NCI-H69 (cell line): ENCODE measurements around the gene RAPGEF3.

Experiments used
- DNase-seq: peaks from one replicate; lab custom pipeline; 2025; lab: John Stamatoyannopoulos, UW

RAPGEF3 gene

DNA sequence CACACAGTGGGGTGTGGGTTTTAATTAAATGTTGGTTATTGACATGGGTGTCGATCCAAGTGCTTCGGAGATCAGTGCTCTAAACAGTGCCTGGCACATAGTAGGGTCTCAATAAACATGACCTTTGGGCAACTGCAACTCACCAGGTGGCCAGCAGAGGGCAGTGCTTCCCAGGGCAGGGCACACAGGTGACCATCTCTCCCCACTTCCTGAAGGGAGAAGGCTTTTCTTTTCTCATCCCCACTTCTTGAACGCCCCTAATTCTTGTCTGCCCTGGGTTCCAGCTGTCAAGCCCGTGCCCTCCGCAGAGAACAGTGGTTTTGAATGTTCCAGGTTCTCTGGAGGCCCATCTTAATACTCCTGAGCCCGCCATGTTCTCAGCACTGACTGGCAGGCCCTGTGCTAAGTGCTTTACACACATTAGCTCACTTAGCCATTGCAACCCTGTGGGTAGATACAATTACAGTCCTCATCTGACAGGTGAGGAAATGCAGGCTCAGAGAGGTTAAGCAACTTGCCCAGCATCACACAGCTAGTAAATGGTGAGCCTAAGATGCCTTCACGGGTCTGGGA lies 16.3 kb downstream of the RAPGEF3 start:
- peak; percentile 65 for DNase-seq

DNA sequence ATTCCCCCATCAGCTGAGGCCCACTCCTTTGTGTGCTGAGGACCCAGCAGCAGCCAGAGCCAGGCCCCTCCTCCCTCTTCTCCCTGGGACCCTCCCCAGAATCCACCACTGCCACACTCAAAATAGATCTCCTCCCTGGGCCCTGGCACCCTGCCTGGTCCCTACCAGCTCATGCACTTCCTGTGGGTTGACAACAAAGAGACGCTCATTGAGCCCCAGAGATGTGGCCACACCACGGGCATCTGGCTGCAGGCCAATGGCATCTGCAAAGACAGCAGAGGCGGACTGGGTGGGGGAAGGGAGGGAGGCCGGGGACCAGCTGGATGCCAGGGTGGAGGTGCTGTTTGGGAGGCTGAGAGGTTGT lies 17.4 kb downstream of the RAPGEF3 start:
- DNase-seq = peak; percentile 99

DNA sequence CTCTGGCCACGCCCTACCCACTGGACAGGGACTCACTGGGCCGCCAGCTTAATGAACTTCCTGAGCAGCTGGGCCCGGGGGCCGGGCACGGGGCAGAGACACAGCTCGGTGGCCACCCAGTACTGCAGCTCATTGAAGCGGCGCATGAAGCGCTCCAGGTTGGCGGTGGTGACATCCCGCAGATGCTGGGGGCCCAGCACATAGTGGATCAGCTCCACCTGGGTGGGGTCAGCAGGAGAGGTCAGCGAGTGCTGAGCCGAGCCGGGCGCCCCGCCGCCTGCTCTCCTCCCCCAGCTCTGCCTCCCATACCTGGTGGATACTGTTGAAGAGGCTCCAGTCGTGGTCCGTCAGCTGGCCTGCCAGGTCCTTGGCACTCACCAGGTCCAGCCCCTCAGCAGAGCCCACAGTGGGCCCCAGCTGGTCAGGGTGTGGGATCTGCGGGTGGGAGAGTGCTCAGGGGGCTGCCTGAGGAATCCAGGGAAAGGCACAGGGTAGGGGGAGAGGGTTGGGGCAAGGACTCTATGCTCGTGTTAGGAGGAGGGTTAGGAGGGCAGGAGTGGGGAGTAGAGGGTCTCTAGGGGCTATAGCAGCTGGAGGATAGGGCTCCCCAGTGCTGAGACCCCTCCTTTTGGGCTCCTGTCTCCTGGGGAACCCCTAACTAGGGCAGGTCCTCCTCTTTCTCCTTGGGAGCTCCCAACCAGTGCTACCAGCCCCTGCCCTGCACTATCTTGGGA lies 17.9 kb downstream of the RAPGEF3 start:
- DNase-seq = peak; percentile 66

DNA sequence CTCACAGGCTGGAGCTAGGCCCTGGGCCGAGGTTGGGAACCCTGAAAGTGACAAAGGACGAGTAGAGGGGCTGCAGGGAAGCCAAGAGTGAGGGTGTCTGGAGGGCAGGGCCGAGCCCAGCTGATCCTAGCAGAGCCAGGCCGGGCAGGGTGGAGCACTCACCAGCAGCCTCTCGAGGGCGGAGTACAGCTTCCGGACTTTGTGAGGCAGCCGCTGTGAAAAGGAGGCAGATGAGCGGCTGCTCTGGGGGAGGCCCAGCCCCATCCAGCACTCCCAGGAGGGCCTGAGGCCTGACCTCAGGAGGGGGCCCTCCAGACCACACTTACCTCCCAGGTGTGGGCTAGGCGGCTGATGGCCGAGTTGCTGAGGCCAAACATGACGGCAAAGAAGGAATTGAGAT lies 18.7 kb downstream of the RAPGEF3 start:
- peak; percentile 19 for DNase-seq

GRCh38 chr12:47739297-47739696 lies 19.4 kb downstream of the RAPGEF3 start:
- no peak for DNase-seq

GRCh38 chr12:47737936-47738594 lies 20.6 kb downstream of the RAPGEF3 start:
- no peak for DNase-seq

DNA sequence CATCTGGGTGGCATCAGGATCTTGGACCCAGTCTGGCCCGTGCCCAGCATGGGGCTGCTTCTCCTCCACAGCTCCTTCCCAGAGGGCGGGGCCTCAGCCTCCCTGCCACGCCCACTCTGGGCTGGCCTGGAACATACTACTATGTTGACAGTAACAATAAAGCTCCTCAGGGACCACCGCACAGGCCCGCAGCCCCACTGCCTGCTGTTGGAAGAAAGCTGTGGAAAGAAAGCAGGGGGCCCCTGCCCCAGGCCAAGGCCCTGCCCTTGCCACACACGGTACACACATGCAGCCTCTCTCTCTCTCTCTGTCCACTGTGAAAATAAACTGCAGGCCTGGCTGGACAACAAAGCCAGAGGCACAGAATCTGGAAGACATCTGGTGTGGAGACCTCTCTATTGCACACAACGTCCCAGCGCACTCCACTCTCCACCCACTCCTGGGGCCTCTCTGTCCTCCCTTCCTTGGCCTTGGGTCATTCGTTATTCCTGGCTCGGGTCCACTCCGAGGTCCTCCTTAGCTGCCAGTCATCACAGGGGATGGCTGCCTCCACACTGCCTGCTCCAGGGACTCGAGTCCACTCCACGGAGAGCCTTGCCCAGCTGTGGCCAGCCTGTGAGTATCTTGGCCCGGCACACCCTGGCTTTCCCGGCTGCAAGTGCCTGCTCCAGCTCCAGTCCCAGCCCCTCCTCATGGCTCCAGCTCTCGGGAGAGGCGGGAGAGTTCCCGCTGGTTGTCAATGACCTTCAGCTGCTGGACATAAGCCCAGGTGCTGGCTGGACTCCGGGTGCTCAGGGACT lies 21.6 kb downstream of the RAPGEF3 start:
- DNase-seq = peak; percentile 35

DNA sequence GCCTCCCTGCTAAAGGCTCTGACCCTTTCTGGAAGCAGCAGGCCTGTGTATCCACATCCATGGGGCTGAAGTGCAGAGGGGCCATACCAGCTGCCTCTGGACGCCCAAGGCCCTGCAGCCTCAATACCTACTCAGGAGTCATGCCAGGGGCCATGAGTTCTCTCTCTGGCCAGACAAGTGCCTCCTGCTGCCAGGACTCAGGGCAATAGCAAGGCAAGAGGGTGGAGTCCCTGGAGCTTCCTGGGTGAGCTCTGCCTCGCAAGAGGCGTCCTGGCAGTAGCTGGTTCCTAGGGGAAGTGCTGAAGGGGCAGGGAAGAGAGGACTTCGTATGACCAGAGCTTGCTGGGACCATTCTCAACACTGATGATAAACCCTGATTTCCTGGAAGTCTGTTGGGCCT lies 22.5 kb downstream of the RAPGEF3 start:
- peak; percentile 12 for DNase-seq

- no peak for DNase-seq
These were observed 23.0 kb downstream of the RAPGEF3 start for GRCh38 chr12:47735649-47736048.

DNA sequence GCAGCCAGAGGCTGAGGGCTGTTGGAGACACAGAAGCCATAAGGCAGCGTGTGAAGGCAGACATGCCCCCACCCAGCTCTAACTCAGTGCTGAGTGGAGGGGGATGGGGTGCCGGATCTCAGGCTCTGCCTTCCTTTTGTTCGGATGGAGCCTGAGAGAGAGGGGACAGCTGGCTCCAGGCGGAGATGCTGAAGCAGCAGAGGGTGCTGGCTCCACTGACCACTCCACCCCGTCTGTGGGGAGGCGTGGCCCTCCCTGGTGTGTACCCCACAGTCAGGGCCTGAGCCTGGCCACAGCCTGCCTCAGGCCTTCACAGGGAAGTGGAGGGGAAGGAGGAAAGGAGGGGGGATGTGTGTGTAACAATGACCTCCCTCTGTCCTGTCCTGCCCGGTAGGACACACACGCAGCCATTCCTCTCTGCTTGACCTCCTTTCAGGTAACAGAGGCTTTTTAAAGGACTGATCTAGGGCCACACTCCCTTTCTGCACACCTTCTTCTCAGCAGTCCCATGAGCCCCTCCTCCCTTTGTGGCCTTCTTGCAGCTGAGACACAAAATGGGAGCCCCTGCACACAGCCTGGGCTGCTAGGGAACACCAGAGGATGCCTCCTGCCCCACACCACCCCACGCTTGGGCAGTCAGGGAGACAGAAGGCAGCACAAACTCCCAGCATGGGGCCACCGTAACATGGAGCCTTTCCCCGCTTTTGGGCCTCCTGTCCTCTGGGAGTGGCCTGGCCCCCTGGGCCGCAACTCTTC lies 23.8 kb downstream of the RAPGEF3 start:
- peak; percentile 85 for DNase-seq

DNA sequence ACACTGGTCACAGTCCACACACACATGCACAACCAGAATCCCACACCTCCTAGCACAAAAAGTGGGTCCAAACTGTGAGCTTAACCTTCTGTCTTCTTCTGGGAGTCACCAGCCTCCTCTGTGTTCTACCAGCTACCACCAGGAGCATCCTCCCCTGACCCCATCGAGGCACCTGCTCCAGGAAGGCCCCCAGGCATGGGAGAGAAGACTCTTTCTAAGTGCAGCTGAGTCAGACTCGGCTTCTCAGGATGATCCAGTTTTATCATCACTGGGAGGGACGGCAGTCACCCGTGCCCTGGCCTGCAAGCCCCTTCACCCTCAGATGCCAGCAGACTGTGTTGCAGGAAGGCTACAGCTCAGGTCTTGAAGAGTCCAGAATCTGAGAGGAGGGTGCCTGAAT lies 25.5 kb downstream of the RAPGEF3 start:
- no peak for DNase-seq

GRCh38 chr12:47732504-47732903 lies 26.2 kb downstream of the RAPGEF3 start:
- no peak for DNase-seq

DNA sequence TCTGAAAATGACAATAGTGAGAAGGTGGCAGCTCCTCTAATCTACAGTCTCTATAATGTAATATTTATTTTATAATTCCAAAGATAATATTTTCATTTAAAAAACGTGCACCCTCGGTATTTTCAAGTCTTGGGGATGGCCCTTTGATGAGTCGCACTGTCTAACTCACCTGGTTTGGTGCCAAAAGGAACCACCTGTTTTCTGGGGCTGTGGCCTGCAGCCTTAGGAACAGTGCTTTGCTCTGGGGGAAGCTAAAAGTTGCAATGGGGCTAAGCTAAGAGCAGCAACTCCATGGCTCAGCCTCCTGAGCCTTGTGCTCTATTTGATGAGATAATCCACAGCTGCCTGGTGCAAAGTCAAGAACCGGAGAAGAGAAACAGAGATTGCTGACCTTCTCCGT lies 27.0 kb downstream of the RAPGEF3 start:
- peak; percentile 37 for DNase-seq

GRCh38 chr12:47730341-47730744 lies 28.3 kb downstream of the RAPGEF3 start:
- DNase-seq = peak; percentile 94

GRCh38 chr12:47729233-47729632 lies 29.4 kb downstream of the RAPGEF3 start:
- peak; percentile 72 for DNase-seq

- no peak for DNase-seq
These were observed 32.8 kb downstream of the RAPGEF3 start for GRCh38 chr12:47725893-47726292.

- no peak for DNase-seq
These were observed 33.4 kb downstream of the RAPGEF3 start, which contains the start of gene ENDOU for GRCh38 chr12:47725091-47725772. ENDOU (minus strand) TSS chr12:47725490; CDS start chr12:47725413, 77 bp downstream.

DNA sequence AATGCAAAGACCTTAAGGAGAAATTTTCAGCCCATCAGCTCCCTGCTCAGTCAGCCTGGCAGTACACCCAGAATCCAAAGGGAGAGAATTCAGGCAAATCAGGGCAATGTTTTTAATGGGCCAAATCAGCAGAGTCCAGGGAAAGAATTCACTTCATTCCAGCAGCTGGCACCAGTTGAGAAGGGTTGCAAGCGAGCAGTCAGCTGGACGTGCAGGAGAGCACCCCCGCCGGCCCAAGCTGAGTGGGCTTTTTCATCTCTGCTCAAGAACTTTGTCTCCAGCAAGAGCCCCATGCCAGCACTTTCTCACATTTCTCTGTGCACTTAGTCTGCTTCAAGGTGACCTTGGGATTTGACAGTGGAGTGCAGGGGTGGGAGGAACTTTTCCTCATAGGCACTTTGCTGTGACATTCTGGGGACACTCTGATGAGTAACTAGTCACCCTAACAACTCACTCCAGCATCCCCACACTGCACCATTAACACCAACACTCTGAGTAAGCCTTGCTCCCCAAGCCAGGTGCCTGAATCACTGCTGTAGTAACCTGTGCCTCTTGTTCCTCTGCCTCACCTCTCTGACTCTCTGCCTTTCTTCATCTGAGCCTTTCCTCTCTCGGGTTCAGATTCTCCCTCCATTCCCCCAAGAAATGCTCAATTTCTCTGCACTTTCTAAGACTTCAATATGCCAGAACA lies 35.6 kb downstream of the RAPGEF3 start:
- no peak for DNase-seq

GRCh38 chr12:47722136-47722834 lies 36.4 kb downstream of the RAPGEF3 start:
- no peak for DNase-seq

GRCh38 chr12:47721431-47721973 lies 37.2 kb downstream of the RAPGEF3 start:
- DNase-seq = no peak
